Vagina (tissue), 2 donors: ENCODE data around the gene SUSD3. TPM values are rescaled to one million over a fixed set of nuclear protein-coding genes. Genes with fewer than 3 reads are reported as not detected.
"Not testable (repeated sequence)": the region's sequence is repeated elsewhere in the genome, so short reads cannot be mapped to it uniquely, and the experiment has no call there.

Experiments
- DNase-seq, 2 donors: peaks; one replicate each; pipeline ENCODE4 v3.0.0-alpha.2; 2017; ENCODE audit errors: extremely low spot score in 2 of 2
- H3K27ac ChIP-seq: fragments of 200-600 bp; sonication (generic); one replicate; pipeline ENCODE4 v1.5.1; 2019
- H3K27me3 ChIP-seq: fragments of 200-600 bp; sonication (generic); one replicate; pipeline ENCODE4 v1.5.1; 2019
- H3K36me3 ChIP-seq, 2 donors: fragments of 200-600 bp; sonication (generic); one replicate each; pipeline ENCODE4 v1.5.1; 2017 to 2019
- H3K4me1 ChIP-seq: fragments of 200-600 bp; sonication (generic); one replicate; pipeline ENCODE4 v1.5.1; 2019
- H3K4me3 ChIP-seq, 2 donors: fragments of 200-600 bp; sonication (generic); 1 replicate in 1 of 2; 2 replicates in 1 of 2; pipeline ENCODE4 v1.5.1; 2016 to 2019
- H3K9me3 ChIP-seq: fragments of 200-600 bp; sonication (generic); one replicate; pipeline ENCODE4 v1.5.1; 2019
- POLR2A ChIP-seq, 2 donors: fragments of 450-650 bp; IDR thresholded peaks; one replicate each; pipeline ENCODE4 v1.6.1; 2017; ENCODE audit warnings: antibody characterized with exemption in 2 of 2, mild to moderate bottlenecking in 2 of 2, moderate library complexity in 2 of 2
- POLR2AphosphoS5 ChIP-seq, 2 donors: sonication (generic); formaldehyde crosslinking; IDR thresholded peaks; one replicate each; pipeline ENCODE4 v1.9.0; 2017; ENCODE audit warnings: antibody characterized with exemption in 2 of 2, mild to moderate bottlenecking in 2 of 2, low read depth in 1 of 2; ENCODE audit not compliant: insufficient read depth in 1 of 2
- intact Hi-C: fragments of 100-400 bp; cut with DNase I; formaldehyde crosslinking; loops from one replicate; pipeline ENCODE4 v1.15.1; 2023
- total RNA-seq: library from RNA; depleted of rRNA; stranded (reverse); fragments of >200 nt; gene quantifications from one replicate; pipeline ENCODE4 v1.2.3, GENCODE V29; 2016
- TF ChIP-seq, protein P1 (sequence below), 3 experiments: fragments of 450-650 bp in 2 of 3; fragments of 200-600 bp in 1 of 3; sonication (generic) in 1 of 3; IDR thresholded peaks; one replicate each; pipeline ENCODE4 v1.5.1; 2017 to 2019; ENCODE audit warnings: antibody characterized with exemption in 3 of 3, mild to moderate bottlenecking in 2 of 3, moderate library complexity in 2 of 3

Gene SUSD3
- total RNA-seq, 1 donor from 2014 or later = 25.0 TPM

- TF ChIP-seq, protein P1, sequence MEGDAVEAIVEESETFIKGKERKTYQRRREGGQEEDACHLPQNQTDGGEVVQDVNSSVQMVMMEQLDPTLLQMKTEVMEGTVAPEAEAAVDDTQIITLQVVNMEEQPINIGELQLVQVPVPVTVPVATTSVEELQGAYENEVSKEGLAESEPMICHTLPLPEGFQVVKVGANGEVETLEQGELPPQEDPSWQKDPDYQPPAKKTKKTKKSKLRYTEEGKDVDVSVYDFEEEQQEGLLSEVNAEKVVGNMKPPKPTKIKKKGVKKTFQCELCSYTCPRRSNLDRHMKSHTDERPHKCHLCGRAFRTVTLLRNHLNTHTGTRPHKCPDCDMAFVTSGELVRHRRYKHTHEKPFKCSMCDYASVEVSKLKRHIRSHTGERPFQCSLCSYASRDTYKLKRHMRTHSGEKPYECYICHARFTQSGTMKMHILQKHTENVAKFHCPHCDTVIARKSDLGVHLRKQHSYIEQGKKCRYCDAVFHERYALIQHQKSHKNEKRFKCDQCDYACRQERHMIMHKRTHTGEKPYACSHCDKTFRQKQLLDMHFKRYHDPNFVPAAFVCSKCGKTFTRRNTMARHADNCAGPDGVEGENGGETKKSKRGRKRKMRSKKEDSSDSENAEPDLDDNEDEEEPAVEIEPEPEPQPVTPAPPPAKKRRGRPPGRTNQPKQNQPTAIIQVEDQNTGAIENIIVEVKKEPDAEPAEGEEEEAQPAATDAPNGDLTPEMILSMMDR (IDR thresholded peaks at IDR 0.05) = no peak
- TF ChIP-seq POLR2A (IDR thresholded peaks at IDR 0.05) (no peak), POLR2AphosphoS5 (IDR thresholded peaks at IDR 0.05; ENCODE audit: insufficient read depth in 1 of 2, low read depth in 1 of 2) (no peak)
- DNase-seq = no peak
- Histone ChIP-seq H3K36me3 (peaks cover 0 to 23% of the 10 kb centered on the region in 2 donors), H3K4me3 (no peak overlapping the region), H3K4me1 (peaks cover 21% of the 10 kb centered on the region), H3K27ac (peak overlapping the region; percentile 33), H3K9me3 (no peaks in the 10 kb centered on the region), H3K27me3 (no peaks in the 10 kb centered on the region)
- intact Hi-C loops = no loop called here
Observed at GRCh38 chr9:93115486-93116071, 57.1 kb downstream of the SUSD3 start.

- Histone ChIP-seq H3K27ac (peak overlapping the region; percentile 33), H3K4me3 (no peak overlapping the region), H3K9me3 (no peaks in the 10 kb centered on the region), H3K27me3 (no peaks in the 10 kb centered on the region), H3K36me3 (peaks cover 0 to 16% of the 10 kb centered on the region in 2 donors), H3K4me1 (peaks cover 26% of the 10 kb centered on the region)
- intact Hi-C loops = no loop called here
- TF ChIP-seq POLR2A (IDR thresholded peaks at IDR 0.05) (no peak), POLR2AphosphoS5 (IDR thresholded peaks at IDR 0.05; ENCODE audit: insufficient read depth in 1 of 2, low read depth in 1 of 2) (peak in 1 of 2 donors; percentile 59)
- TF ChIP-seq, protein P1 (IDR thresholded peaks at IDR 0.05) = no peak
- DNase-seq = no peak
Observed at GRCh38 chr9:93116072-93116961, 57.8 kb downstream of the SUSD3 start.

GRCh38 chr9:93117521-93117920, 59.0 kb downstream of the SUSD3 start:
- intact Hi-C loops, DNase-seq, H3K9me3 ChIP-seq, H3K4me3 ChIP-seq, H3K27me3 ChIP-seq, H3K27ac ChIP-seq: not testable (repeated sequence)
- Histone ChIP-seq H3K36me3 (peaks cover 0 to 19% of the 10 kb centered on the region in 2 donors), H3K4me1 (peaks cover 26% of the 10 kb centered on the region)

DNA sequence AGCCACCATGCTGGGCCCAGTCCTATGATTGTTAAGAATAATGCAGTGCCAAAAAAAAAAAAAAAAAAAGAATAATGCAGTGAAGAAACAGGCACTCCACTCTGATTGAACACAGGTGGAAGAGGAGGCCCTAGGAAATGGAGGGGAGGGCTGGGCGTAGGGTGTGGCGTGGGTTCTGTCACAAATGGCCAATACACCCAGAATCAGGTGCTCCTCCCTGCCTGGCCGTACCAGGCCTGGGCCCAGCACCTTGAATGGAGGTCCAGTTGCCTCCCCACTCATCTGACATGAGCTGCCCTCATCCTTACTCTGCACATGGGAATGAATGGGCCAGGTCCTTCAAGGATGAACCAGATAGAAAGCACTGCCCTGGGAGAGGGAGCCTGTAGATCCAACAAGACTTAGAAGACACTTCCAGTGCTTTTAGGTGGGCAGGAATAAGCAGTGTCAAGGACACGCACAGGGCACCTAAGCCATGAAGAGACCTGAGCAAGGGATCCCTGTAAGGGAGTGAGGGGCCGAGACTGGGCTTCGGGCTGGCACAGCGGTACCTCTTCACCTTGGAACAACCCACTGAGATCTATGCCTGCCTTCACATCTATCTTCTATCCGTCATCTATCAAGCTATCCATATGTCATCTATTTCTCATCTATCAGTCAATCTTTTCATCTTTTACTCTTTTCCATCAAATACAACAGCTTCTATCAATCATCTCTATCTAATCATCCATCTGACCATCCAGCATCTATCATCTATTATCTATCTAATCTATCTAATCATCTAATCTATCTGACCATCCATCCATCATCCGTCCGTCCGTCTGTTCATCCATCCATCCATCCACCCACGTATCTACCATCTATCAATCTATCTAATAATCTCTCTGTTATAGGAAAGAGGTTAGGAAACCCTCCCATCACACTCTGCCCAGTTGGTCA, 59.7 kb downstream of the SUSD3 start:
- intact Hi-C loops = no loop called here
- Histone ChIP-seq H3K4me3 (no peak overlapping the region), H3K36me3 (peaks cover 0 to 13% of the 10 kb centered on the region in 2 donors), H3K27me3 (no peaks in the 10 kb centered on the region), H3K27ac (no peak overlapping the region), H3K9me3 (no peaks in the 10 kb centered on the region), H3K4me1 (peaks cover 26% of the 10 kb centered on the region)
- TF ChIP-seq, protein P1 (IDR thresholded peaks at IDR 0.05) = no peak
- no peak for TF ChIP-seq POLR2A (IDR thresholded peaks at IDR 0.05)
- no peak for TF ChIP-seq POLR2AphosphoS5 (IDR thresholded peaks at IDR 0.05; ENCODE audit: insufficient read depth in 1 of 2, low read depth in 1 of 2)
- DNase-seq = no peak
